MCF 10A (cell line): ENCODE data around the gene P3H2. TPM values are rescaled to one million over a fixed set of nuclear protein-coding genes. Genes with fewer than 3 reads are reported as not detected.

ENCODE experiments used
- BruUV-seq: library from RNA; stranded (reverse); fragments of 400-500 nt; replicated peaks from 2 replicates; lab custom pipeline; 2021; lab: Mats Ljungman, UMichigan
- CTCF ChIA-PET: fragments of 300-600 bp; sonication (Branson Sonifier 250); formaldehyde crosslinking; extraction: SDS; loops from one replicate; lab custom pipeline; 2021; ENCODE audit warnings: antibody characterized with exemption, inconsistent platforms; lab: Yijun Ruan, JAX
- POLR2A ChIA-PET: fragments of 300-600, 350-650 bp; sonication (Branson Sonifier 250); formaldehyde crosslinking; extraction: SDS; loops from one replicate; lab custom pipeline; 2020; ENCODE audit warnings: antibody characterized with exemption, inconsistent platforms; lab: Yijun Ruan, JAX
- DNase-seq: peaks from one replicate; pipeline ENCODE4 v3.0.0-alpha.2; 2018; ENCODE audit not compliant: unreplicated experiment
- H3K27ac Mint-ChIP-seq: one replicate; pipeline ENCODE4 v1.8.0; 2022; ENCODE audit warnings: mild to moderate bottlenecking, low read depth, mixed read lengths; ENCODE audit not compliant: unreplicated experiment
- H3K27me3 Mint-ChIP-seq: one replicate; pipeline ENCODE4 v1.8.0; 2022; ENCODE audit warnings: mixed read lengths; ENCODE audit not compliant: insufficient read depth, unreplicated experiment
- H3K36me3 Mint-ChIP-seq: one replicate; pipeline ENCODE4 v1.8.0; 2022; ENCODE audit warnings: mild to moderate bottlenecking, moderate library complexity, mixed read lengths; ENCODE audit not compliant: insufficient read depth, unreplicated experiment
- H3K4me1 Mint-ChIP-seq: one replicate; pipeline ENCODE4 v1.8.0; 2022; ENCODE audit warnings: mixed read lengths; ENCODE audit not compliant: insufficient read depth, unreplicated experiment
- H3K4me3 Mint-ChIP-seq: one replicate; pipeline ENCODE4 v1.8.0; 2022; ENCODE audit warnings: mild to moderate bottlenecking, moderate library complexity, mixed read lengths; ENCODE audit not compliant: unreplicated experiment
- H3K9me3 Mint-ChIP-seq: one replicate; pipeline ENCODE4 v1.8.0; 2022; ENCODE audit warnings: mixed read lengths; ENCODE audit not compliant: unreplicated experiment
- CTCF ChIP-seq: fragments of 200-600 bp; IDR thresholded peaks from one replicate; pipeline ENCODE4 v1.8.0; 2022; ENCODE audit warnings: antibody characterized with exemption, mild to moderate bottlenecking; ENCODE audit not compliant: unreplicated experiment
- intact Hi-C: fragments of 100-400 bp; cut with micrococcal nuclease; formaldehyde crosslinking; loops from 2 replicates; pipeline ENCODE4 v1.14.1; 2022
- total RNA-seq: library from RNA; stranded (reverse); gene quantifications from 2 replicates; pipeline ENCODE4 v1.2.3, GENCODE V29; 2022

Gene P3H2
- total RNA-seq, 1 experiment from 2014 or later = 60.2 TPM

- Mint-ChIP-seq H3K4me1 (peaks cover 34% of the 10 kb centered on the region), H3K27ac (peak overlapping the region; percentile 40), H3K27me3 (no peaks in the 10 kb centered on the region)
Measured at GRCh38 chr3:189945935-189946709, 174.6 kb downstream of the P3H2 start.

DNA sequence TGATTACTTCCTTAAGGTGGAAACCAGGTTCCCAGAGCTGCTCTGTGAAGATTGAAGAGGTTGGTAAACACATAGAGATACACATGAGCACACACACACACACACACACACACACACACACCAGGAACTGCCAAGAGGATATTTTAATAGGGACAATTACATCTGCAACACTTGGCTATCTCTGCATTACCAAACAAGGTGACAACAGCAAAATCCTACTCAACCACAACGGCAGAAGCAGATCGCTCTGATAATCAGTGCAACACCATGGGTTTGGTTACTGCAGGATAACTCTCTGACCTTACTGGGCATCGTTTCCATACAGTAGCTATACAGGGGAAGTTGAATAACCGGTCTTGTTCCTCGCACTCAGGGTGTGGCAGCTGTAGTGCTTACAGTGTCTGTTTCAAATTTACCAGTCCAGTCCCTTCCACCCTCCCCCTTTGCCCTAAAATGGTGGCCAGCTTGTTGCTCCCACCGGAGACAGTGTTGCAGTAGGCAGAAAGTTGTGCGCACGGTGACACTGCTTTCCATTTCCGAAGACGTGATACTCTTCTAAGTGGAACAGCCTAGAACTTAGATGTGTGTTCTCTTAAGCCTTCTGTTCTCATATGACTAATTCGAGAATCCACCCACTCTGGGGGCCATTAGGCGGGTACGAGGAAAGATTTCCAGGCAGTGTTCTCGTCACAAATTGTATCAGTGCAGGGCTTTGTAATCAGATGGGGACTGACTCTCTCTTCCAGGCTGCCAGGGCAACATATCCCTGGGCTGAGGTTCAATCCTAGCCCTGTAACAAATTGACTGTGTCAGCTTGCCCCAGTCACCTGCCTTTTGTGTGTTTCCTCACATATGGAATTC lies 176.2 kb downstream of the P3H2 start:
- Mint-ChIP-seq H3K4me3 (no peak overlapping the region), H3K36me3 (no peaks in the 10 kb centered on the region), H3K27ac (peak overlapping the region; percentile 78), H3K4me1 (peaks cover 37% of the 10 kb centered on the region), H3K27me3 (no peaks in the 10 kb centered on the region), H3K9me3 (no peaks in the 10 kb centered on the region)
- POLR2A ChIA-PET = interaction anchor here (0.6 to 2.1 kb wide), 8 partner anchors 35 to 640 kb away, joined by 3 to 13 read pairs (median 3); no protein-coding TSS in a partner anchor
- TF ChIP-seq CTCF = no peak
- CTCF ChIA-PET = interaction anchor here (0.7 to 1.2 kb wide), 3 partner anchors 112 to 677 kb away, joined by 3 to 5 read pairs (median 5); no protein-coding TSS in a partner anchor
- intact Hi-C loops = loop anchor here (5.0 to 10.0 kb wide), 2 partner anchors 280 to 357 kb away; no protein-coding TSS in a partner anchor
- DNase-seq = peak; percentile 45
- TSS peak; percentile 56 for BruUV-seq

More at GRCh38 chr3:189945935-189946709, 174.6 kb downstream of the P3H2 start:
- CTCF ChIA-PET = interaction anchor here (0.5 to 5.2 kb wide), 3 partner anchors 30 to 676 kb away, joined by 5 to 70 read pairs (median 8); no protein-coding TSS in a partner anchor
- POLR2A ChIA-PET = interaction anchor here (0.5 to 4.3 kb wide), 7 partner anchors 30 to 676 kb away, joined by 3 to 44 read pairs (median 4); no protein-coding TSS in a partner anchor
- no TSS peak for BruUV-seq
- DNase-seq = no peak
- intact Hi-C loops = loop anchor here (5.0 to 10.0 kb wide), 2 partner anchors 281 to 359 kb away; no protein-coding TSS in a partner anchor
- TF ChIP-seq CTCF = no peak
- H3K36me3 Mint-ChIP-seq = no peaks in the 10 kb centered on the region
- no peaks in the 10 kb centered on the region for H3K9me3 Mint-ChIP-seq
- H3K4me3 Mint-ChIP-seq = no peak overlapping the region

GRCh38 chr3:189942948-189943347 lies 177.7 kb downstream of the P3H2 start:
- ChIA-PET POLR2A (interaction anchor here (1.5 to 2.1 kb wide), 2 partner anchors 100 to 433 kb away, joined by 4 to 13 read pairs; no protein-coding TSS in a partner anchor), CTCF (no interaction called here)
- H3K4me3 Mint-ChIP-seq = no peak overlapping the region
- intact Hi-C loops = loop anchor here (10.0 kb wide), 1 partner anchor 278 kb away; no protein-coding TSS in a partner anchor
- peaks cover 37% of the 10 kb centered on the region for H3K4me1 Mint-ChIP-seq
- H3K9me3 Mint-ChIP-seq = no peaks in the 10 kb centered on the region
- peak overlapping the region; percentile 78 for H3K27ac Mint-ChIP-seq
- TF ChIP-seq CTCF = no peak
- no peak for DNase-seq
- no peaks in the 10 kb centered on the region for H3K36me3 Mint-ChIP-seq
- no peaks in the 10 kb centered on the region for H3K27me3 Mint-ChIP-seq
- no TSS peak for BruUV-seq
